IMR-90 (cell line): ENCODE data around the gene PRR18. TPM values are rescaled to one million over a fixed set of nuclear protein-coding genes. Genes with fewer than 3 reads are reported as not detected.
A peak's percentile ranks its signal among the peaks of the same experiment; 100 is the strongest.

Experiments
- ATAC-seq: fragments of 200-7000 bp; cut with Tn5 transposase; 2 replicates; pipeline ENCODE4 v1.9.1; 2020; ENCODE audit warnings: low read depth, mild to moderate bottlenecking, moderate library complexity
- BruUV-seq: library from RNA; stranded (reverse); fragments of 400-500 nt; replicated peaks from 2 replicates; lab custom pipeline; 2021; lab: Mats Ljungman, UMichigan
- CTCF ChIA-PET: fragments of 300-600 bp; formaldehyde crosslinking; extraction: SDS; loops from one replicate; lab custom pipeline; 2021; ENCODE audit warnings: antibody characterized with exemption; lab: Yijun Ruan, JAX
- POLR2A ChIA-PET: fragments of 300-600 bp; sonication (Branson Sonifier 250); formaldehyde crosslinking; loops from one replicate; lab custom pipeline; 2022; ENCODE audit warnings: antibody characterized with exemption; ENCODE audit not compliant: unreplicated experiment; lab: Charles Lee
- DNase-seq: peaks from one replicate; pipeline ENCODE4 v3.0.0; 2013
- H2AFZ ChIP-seq: replicated peaks from 2 replicates; pipeline ENCODE3; 2013; ENCODE audit warnings: low read length, mild to moderate bottlenecking; ENCODE audit not compliant: poor library complexity
- H2AK5ac ChIP-seq: 2 replicates; pipeline ENCODE4 v1.6.1; 2013; ENCODE audit warnings: low read depth, low read length, inconsistent platforms
- H2AK9ac ChIP-seq: replicated peaks from 2 replicates; pipeline ENCODE3; 2013; ENCODE audit warnings: mild to moderate bottlenecking, low read depth, low read length, moderate library complexity; ENCODE audit not compliant: poor library complexity
- H2BK120ac ChIP-seq: 2 replicates; pipeline ENCODE4 v1.6.1; 2013; ENCODE audit warnings: low read depth, low read length, inconsistent platforms
- H2BK15ac ChIP-seq: 3 replicates; pipeline ENCODE4 v1.6.1; 2013; ENCODE audit warnings: low read depth, low read length, inconsistent platforms
- H2BK20ac ChIP-seq: 2 replicates; pipeline ENCODE4 v1.6.1; 2013; ENCODE audit warnings: low read depth, mild to moderate bottlenecking, inconsistent platforms, low read length, moderate library complexity
- H2BK5ac ChIP-seq: 2 replicates; pipeline ENCODE4 v1.6.1; 2013; ENCODE audit warnings: mild to moderate bottlenecking, low read depth, low read length, inconsistent platforms; ENCODE audit not compliant: poor library complexity, severe bottlenecking
- H3K14ac ChIP-seq: replicated peaks from 2 replicates; pipeline ENCODE4 v1.6.1; 2013; ENCODE audit warnings: low read depth, low read length, inconsistent platforms
- H3K18ac ChIP-seq: 2 replicates; pipeline ENCODE4 v1.6.1; 2013; ENCODE audit warnings: low read depth, low read length, control low read depth
- H3K23ac ChIP-seq: 2 replicates; pipeline ENCODE4 v1.6.1; 2013; ENCODE audit warnings: low read depth, low read length, inconsistent platforms
- H3K27ac ChIP-seq: 2 replicates; pipeline ENCODE4 v1.5.1; 2013; ENCODE audit warnings: mild to moderate bottlenecking, control low read depth, low read length; ENCODE audit not compliant: insufficient read depth
- H3K27me3 ChIP-seq: 2 replicates; pipeline ENCODE4 v1.6.1; 2013; ENCODE audit warnings: low read length; ENCODE audit not compliant: control insufficient read depth, insufficient read depth
- H3K36me3 ChIP-seq: 2 replicates; pipeline ENCODE4 v1.6.1; 2013; ENCODE audit warnings: low read length, mixed read lengths; ENCODE audit not compliant: control insufficient read depth, insufficient read depth
- H3K4ac ChIP-seq: 2 replicates; pipeline ENCODE4 v1.6.1; 2013; ENCODE audit warnings: low read depth, low read length, inconsistent platforms
- H3K4me1 ChIP-seq: 2 replicates; pipeline ENCODE4 v1.6.1; 2013; ENCODE audit warnings: low read length, mixed read lengths; ENCODE audit not compliant: control insufficient read depth, insufficient read depth
- H3K4me2 ChIP-seq: 2 replicates; pipeline ENCODE4 v1.6.1; 2013; ENCODE audit warnings: low read depth, mild to moderate bottlenecking, control low read depth, low read length, moderate library complexity
- H3K4me3 ChIP-seq: 2 replicates; pipeline ENCODE4 v1.5.1; 2013; ENCODE audit warnings: low read depth, mild to moderate bottlenecking, control low read depth, low read length, moderate library complexity; ENCODE audit not compliant: insufficient read depth
- H3K56ac ChIP-seq: 2 replicates; pipeline ENCODE4 v1.6.1; 2013; ENCODE audit warnings: low read length, inconsistent platforms; ENCODE audit not compliant: insufficient read depth; ENCODE audit errors: extremely low read depth
- H3K79me1 ChIP-seq, 2 experiments: 2 replicates each; pipeline ENCODE4 v1.6.1; 2013; ENCODE audit warnings: low read length in 2 of 2, inconsistent platforms in 1 of 2, low read depth in 1 of 2
- H3K9ac ChIP-seq: 2 replicates; pipeline ENCODE4 v1.6.1; 2013; ENCODE audit warnings: low read depth, low read length, control low read depth
- H3K9me1 ChIP-seq: 2 replicates; pipeline ENCODE4 v1.6.1; 2013; ENCODE audit warnings: low read length, inconsistent platforms; ENCODE audit not compliant: insufficient read depth
- H3K9me3 ChIP-seq: 2 replicates; pipeline ENCODE4 v1.6.1; 2013; ENCODE audit warnings: low read length; ENCODE audit not compliant: control insufficient read depth, insufficient read depth
- H4K20me1 ChIP-seq: 2 replicates; pipeline ENCODE4 v1.6.1; 2013; ENCODE audit warnings: low read length, inconsistent platforms; ENCODE audit not compliant: insufficient read depth
- H4K5ac ChIP-seq: 2 replicates; pipeline ENCODE4 v1.6.1; 2013; ENCODE audit warnings: mild to moderate bottlenecking, low read depth, low read length, control low read depth
- H4K8ac ChIP-seq, 2 experiments: 2 replicates each; pipeline ENCODE4 v1.6.1; 2013; ENCODE audit warnings: low read depth in 2 of 2, low read length in 2 of 2, control low read depth in 1 of 2, inconsistent platforms in 1 of 2
- H4K91ac ChIP-seq: 2 replicates; pipeline ENCODE4 v1.6.1; 2013; ENCODE audit warnings: low read depth, low read length, inconsistent platforms; ENCODE audit not compliant: insufficient read depth
- CTCF ChIP-seq: conservative IDR thresholded peaks from 2 replicates; pipeline ENCODE4 v1.5.1; 2012; ENCODE audit warnings: mild to moderate bottlenecking, low read depth, low read length, improper control_type of control experiment
- ELK1 ChIP-seq: fragments of 150-350 bp; IDR thresholded peaks from 2 replicates; pipeline ENCODE4 v1.6.1; 2016; ENCODE audit warnings: low read depth, mild to moderate bottlenecking, low read length, moderate library complexity, borderline replicate concordance
- RAD21 ChIP-seq: IDR thresholded peaks from 2 replicates; pipeline ENCODE4 v1.6.1; 2012; ENCODE audit warnings: low read length, improper control_type of control experiment
- SMC3 ChIP-seq: fragments of 150-350 bp; IDR thresholded peaks from 2 replicates; pipeline ENCODE4 v1.6.1; 2016; ENCODE audit warnings: low read depth, mild to moderate bottlenecking, antibody characterized with exemption, low read length, moderate library complexity
- WGBS, 2 experiments: methylation state at CpG; one replicate each; pipeline versions ENCODE4 v1.1.5 to v1.1.7; 2013; ENCODE audit warnings: missing lambda C conversion rate in 2 of 2; ENCODE audit not compliant: insufficient read length in 1 of 2; ENCODE audit errors: extremely low coverage in 2 of 2; 5-methylcytosine and 5-hydroxymethylcytosine counted together
- dilution Hi-C: fragments of 300-500 bp; cut with HindIII; formaldehyde crosslinking; loops from one replicate; pipeline ENCODE4 v1.14.3; 2018; ENCODE audit warnings: low sequenced_read_pairs; ENCODE audit not compliant: unreplicated experiment
- in situ Hi-C: fragments of 300-500 bp; cut with MboI; formaldehyde crosslinking; loops from 3 replicates; pipeline ENCODE4 v1.14.3; 2019; ENCODE audit warnings: low sequenced_read_pairs, inconsistent platforms, mixed read lengths
- intact Hi-C: fragments of 100-400 bp; cut with micrococcal nuclease; formaldehyde crosslinking; loops from 2 replicates; pipeline ENCODE4 v1.10.0; 2022
- polyA plus RNA-seq, 3 experiments: library from polyadenylated mRNA; depleted of rRNA; stranded (reverse); fragments of >200 nt; gene quantifications; 2 replicates each; pipeline ENCODE4 v1.2.3, GENCODE V29; 2012; ENCODE audit warnings: low replicate concordance in 1 of 3
- total RNA-seq: library from RNA; depleted of rRNA; stranded (reverse); fragments of >200 nt; gene quantifications from 2 replicates; pipeline ENCODE4 v1.2.3, GENCODE V29; 2012

Gene PRR18
- total and polyA plus RNA-seq, 2 of the 4 experiments (the other 2 are of a cell fraction): not detected

GRCh38 chr6:166313255-166314070 is 5.3 kb upstream of the PRR18 start:
- H2BK15ac ChIP-seq: no peak overlapping the region
- H3K4me3 ChIP-seq: no peak overlapping the region
- H4K20me1 ChIP-seq: no peaks in the 10 kb centered on the region
- in situ Hi-C loops: no loop called here
- DNase-seq: peak; percentile 45
- H2AK9ac ChIP-seq: no peak overlapping the region
- no peak overlapping the region for H2AK5ac ChIP-seq
- H3K4me2 ChIP-seq: no peak overlapping the region
- H3K9me3 ChIP-seq: no peaks in the 10 kb centered on the region
- H3K9ac ChIP-seq: no peak overlapping the region
- no peak overlapping the region for H4K91ac ChIP-seq
- POLR2A ChIA-PET: no interaction called here
- H2BK120ac ChIP-seq: no peak overlapping the region
- H2AFZ ChIP-seq: no peak overlapping the region
- H3K14ac ChIP-seq: no peak overlapping the region
- H3K27ac ChIP-seq: no peak overlapping the region
- H2BK5ac ChIP-seq: no peak overlapping the region
- H3K23ac ChIP-seq: no peak overlapping the region
- no peak overlapping the region for H2BK20ac ChIP-seq
- intact Hi-C loops: loop anchor here (1.0 kb wide), 2 partner anchors 70 to 88 kb away; no protein-coding TSS in a partner anchor
- H3K9me1 ChIP-seq: no peaks in the 10 kb centered on the region
- dilution Hi-C loops: no loop called here
- H3K36me3 ChIP-seq: no peaks in the 10 kb centered on the region
- no peak overlapping the region for H3K56ac ChIP-seq
- BruUV-seq: no TSS peak
- H3K18ac ChIP-seq: no peak overlapping the region
- H3K27me3 ChIP-seq: peaks cover 21% of the 10 kb centered on the region
- 60% methylated on average over 2 of the region's 18 CpGs; no CpG with 5 or more reads in 1 of the 2 experiments for WGBS, 2 experiments
- TF ChIP-seq CTCF (peak; percentile 63), ELK1 (no peak), RAD21 (peak; percentile 62), SMC3 (peak; percentile 56)
- H4K5ac ChIP-seq: no peak overlapping the region
- H3K4ac ChIP-seq: no peak overlapping the region
- ATAC-seq: peak; percentile 77
- no peaks in the 10 kb centered on the region; the same call in 1 of the 2 replicates for H3K4me1 ChIP-seq
- no peak overlapping the region for H4K8ac ChIP-seq
- H3K79me1 ChIP-seq: no peaks in the 10 kb centered on the region
- CTCF ChIA-PET: interaction anchor here (0.6 to 1.2 kb wide), 8 partner anchors 10 to 93 kb away, joined by 3 to 5 read pairs (median 3); no protein-coding TSS in a partner anchor
